Thyroid gland (tissue), 4 donors: ENCODE data around the gene EEA1.

Experiments used
- POLR2A ChIP-seq, 2 donors: fragments of 450-650 bp; IDR thresholded peaks; one replicate each; pipeline ENCODE4 v1.6.1; 2017; ENCODE audit warnings: antibody characterized with exemption in 2 of 2, mild to moderate bottlenecking in 2 of 2, moderate library complexity in 1 of 2
- TF ChIP-seq, protein P1 (sequence below), 6 experiments: fragments of 200-600 bp in 3 of 6; fragments of 450-650 bp in 3 of 6; sonication (generic) in 3 of 6; IDR thresholded peaks; one replicate each; pipeline ENCODE4 v1.5.1; 2016 to 2019; ENCODE audit warnings: antibody characterized with exemption in 6 of 6, mild to moderate bottlenecking in 2 of 6, inconsistent platforms in 1 of 6, moderate library complexity in 1 of 6

DNA sequence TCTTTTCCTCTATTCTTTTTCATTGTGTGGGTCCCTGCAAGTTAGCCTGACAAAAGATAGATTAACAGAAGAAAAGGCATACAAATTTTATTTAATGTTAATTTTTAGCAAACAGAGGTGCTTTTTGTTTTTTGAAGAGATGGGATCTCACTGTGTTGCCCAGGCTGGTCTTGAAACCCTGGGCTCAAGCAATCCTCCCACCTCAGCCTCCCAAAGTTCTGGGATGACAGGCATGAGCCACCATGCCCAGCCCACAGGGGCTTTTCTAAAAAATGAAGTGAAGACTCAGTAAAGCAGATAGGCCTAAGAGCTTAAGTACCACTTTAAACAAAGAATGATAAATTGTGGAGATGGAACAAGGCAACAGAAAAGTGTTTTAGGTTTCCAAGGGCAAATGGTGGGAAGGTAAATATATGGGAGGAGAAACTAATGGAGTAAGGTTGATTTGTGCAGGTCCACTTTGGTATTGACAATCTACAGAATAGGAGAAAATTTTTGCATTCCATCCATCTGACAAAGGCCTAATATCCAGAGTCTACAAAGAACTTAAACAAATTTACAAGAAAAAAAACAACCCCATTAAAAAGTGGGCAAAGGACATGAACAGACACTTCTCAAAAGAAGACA lies 18.6 kb upstream of the EEA1 start:
- TF ChIP-seq, protein P1, sequence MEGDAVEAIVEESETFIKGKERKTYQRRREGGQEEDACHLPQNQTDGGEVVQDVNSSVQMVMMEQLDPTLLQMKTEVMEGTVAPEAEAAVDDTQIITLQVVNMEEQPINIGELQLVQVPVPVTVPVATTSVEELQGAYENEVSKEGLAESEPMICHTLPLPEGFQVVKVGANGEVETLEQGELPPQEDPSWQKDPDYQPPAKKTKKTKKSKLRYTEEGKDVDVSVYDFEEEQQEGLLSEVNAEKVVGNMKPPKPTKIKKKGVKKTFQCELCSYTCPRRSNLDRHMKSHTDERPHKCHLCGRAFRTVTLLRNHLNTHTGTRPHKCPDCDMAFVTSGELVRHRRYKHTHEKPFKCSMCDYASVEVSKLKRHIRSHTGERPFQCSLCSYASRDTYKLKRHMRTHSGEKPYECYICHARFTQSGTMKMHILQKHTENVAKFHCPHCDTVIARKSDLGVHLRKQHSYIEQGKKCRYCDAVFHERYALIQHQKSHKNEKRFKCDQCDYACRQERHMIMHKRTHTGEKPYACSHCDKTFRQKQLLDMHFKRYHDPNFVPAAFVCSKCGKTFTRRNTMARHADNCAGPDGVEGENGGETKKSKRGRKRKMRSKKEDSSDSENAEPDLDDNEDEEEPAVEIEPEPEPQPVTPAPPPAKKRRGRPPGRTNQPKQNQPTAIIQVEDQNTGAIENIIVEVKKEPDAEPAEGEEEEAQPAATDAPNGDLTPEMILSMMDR (IDR thresholded peaks at IDR 0.05): no peak
- TF ChIP-seq POLR2A (IDR thresholded peaks at IDR 0.05): no peak
